Small intestine (tissue), 4 donors: ENCODE measurements around the gene SKI. TPM values are rescaled to one million over a fixed set of nuclear protein-coding genes. Genes with fewer than 3 reads are reported as not detected.

ENCODE experiments used
- polyA plus RNA-seq, 4 donors: library from polyadenylated mRNA; stranded (reverse) in 3 of 4; unstranded in 1 of 4; fragments of 200-250 nt in 3 of 4; fragments of 120-200 nt in 1 of 4; gene quantifications; one replicate each; pipeline versions ENCODE4 v1.2.1 to v1.2.3, GENCODE V29; 2013
- donor health status: healthy with polysubstance abuse.
- donor health status: Bipolar disorder and iron deficiency.
- donor health status: healthy.

Gene SKI
- polyA plus RNA-seq, 4 donors: 4.2 to 45.1 (median 11.6) TPM

Other genes with a start within 250 kb of the SKI start
- 1 to 10 TPM in 1 of 4 donors, under 1 TPM in 1, not detected in 2; 0.06 to 2.2 TPM for gene CFAP74, start 224.5 kb upstream of the SKI start, polyA plus RNA-seq
- gene GABRD, start 209.0 kb upstream of the SKI start, polyA plus RNA-seq: under 1 TPM in 2 of 4 donors, not detected in 2; 0.40 to 0.55 TPM
- gene PRKCZ, start 177.9 kb upstream of the SKI start, polyA plus RNA-seq: 100 to 1,000 TPM in 2 of 4 donors, 10 to 100 TPM in 2; 44.2 to 252 (median 144) TPM
- gene FAAP20, start 33.5 kb upstream of the SKI start, polyA plus RNA-seq: 10 to 100 TPM; 20.6 to 52.3 (median 45.4) TPM
- gene MORN1, start 163.2 kb downstream of the SKI start, polyA plus RNA-seq: 10 to 100 TPM in 1 of 4 donors, 1 to 10 TPM in 3; 1.1 to 10.6 (median 2.8) TPM
- 100 to 1,000 TPM in 2 of 4 donors, 10 to 100 TPM in 2; 70.0 to 140 (median 88.7) TPM for gene RER1, start 163.5 kb downstream of the SKI start, polyA plus RNA-seq
- 10 to 100 TPM; 11.9 to 22.4 (median 16.9) TPM for gene PEX10, start 184.2 kb downstream of the SKI start, polyA plus RNA-seq
- gene PLCH2, start 248.0 kb downstream of the SKI start, polyA plus RNA-seq: 1 to 10 TPM in 3 of 4 donors, under 1 TPM in 1; 0.22 to 7.1 (median 1.1) TPM